Measurements from ENCODE around the gene RBSN. TPM values are rescaled to one million over a fixed set of nuclear protein-coding genes. Genes with fewer than 3 reads are reported as not detected.

RBSN gene
- total and polyA plus RNA-seq, 2 experiments from 2014 or later = 10.6 to 26.5 TPM

GRCh38 chr3:15055019-15055557, 43.9 kb downstream of the RBSN start:
- no peak overlapping the region for H3K27ac Mint-ChIP-seq
- H3K79me2 ChIP-seq (replicated peaks; ENCODE audit: insufficient read depth) = peaks cover 84% of the 10 kb centered on the region
- H4K20me1 ChIP-seq (replicated peaks; ENCODE audit: insufficient read depth) = peaks cover 43% of the 10 kb centered on the region
- peaks cover 67% of the 10 kb centered on the region for H3K36me3 Mint-ChIP-seq (ENCODE audit: low read depth)
- H3K4me1 ChIP-seq (ENCODE audit: insufficient read depth) = no peaks in the 10 kb centered on the region
- H3K4me2 ChIP-seq = no peak overlapping the region
- TF ChIP-seq EZH2phosphoT487 (IDR thresholded peaks at IDR 0.05; ENCODE audit: unreplicated experiment) (no peak), ZNF462 (CRISPR knock-in tag; IDR thresholded peaks at IDR 0.05) (no peak), NANOG (IDR thresholded peaks at IDR 0.05; ENCODE audit: borderline replicate concordance) (no peak), REST (IDR thresholded peaks at IDR 0.05; ENCODE audit: unreplicated experiment) (no peak), CREB1 (CRISPR knock-in tag; IDR thresholded peaks at IDR 0.05; ENCODE audit: low read depth) (no peak), JUNB (IDR thresholded peaks at IDR 0.05; ENCODE audit: unreplicated experiment) (no peak), EZH2 (IDR thresholded peaks at IDR 0.05; ENCODE audit: low read depth, unreplicated experiment) (no peak), STAT1 (IDR thresholded peaks at IDR 0.05; ENCODE audit: unreplicated experiment) (no peak), ZNF331 (CRISPR knock-in tag; IDR thresholded peaks at IDR 0.05; ENCODE audit: low read depth) (no peak), ZNF114 (CRISPR knock-in tag; IDR thresholded peaks at IDR 0.05) (no peak), ETS1 (IDR thresholded peaks at IDR 0.05) (no peak), POLR2AphosphoS5 (IDR thresholded peaks at IDR 0.05; ENCODE audit: low read depth) (no peak), CTCF (conservative IDR thresholded peaks at IDR 0.05; ENCODE audit: low read depth in 2 of 2) (no peak)
- H3F3A ChIP-seq (replicated peaks; ENCODE audit: low read depth) = 0 out of 2 replicates have a peak, but pooled peaks cover 3% of the 10 kb centered on the region
- no peaks in the 10 kb centered on the region for H3K27me3 Mint-ChIP-seq (ENCODE audit: insufficient read depth, low read depth, poor library complexity)
- H3K9me2 ChIP-seq (ENCODE audit: insufficient read depth) = no peaks in the 10 kb centered on the region
- H3K27me3 ChIP-seq (ENCODE audit: insufficient read depth) = no peaks in the 10 kb centered on the region
- DNase-seq (ENCODE audit: low spot score) (no peak), ATAC-seq (no peak)
- peaks cover 18% of the 10 kb centered on the region for H3K4me1 Mint-ChIP-seq
- no peak overlapping the region for H3K4me3 Mint-ChIP-seq
- peaks cover 32% of the 10 kb centered on the region for H3K36me3 ChIP-seq (ENCODE audit: insufficient read depth)
- no peak overlapping the region for H3K4me3 ChIP-seq
- no peak overlapping the region for H3K27ac ChIP-seq (ENCODE audit: low read depth)
- no peaks in the 10 kb centered on the region; the same call in 2 of the 3 replicates for H3K9me3 Mint-ChIP-seq
- no peak overlapping the region for H2AFZ ChIP-seq

All from GM23338 (cell line).